ENCODE results near the gene SHISA5.

Gene SHISA5

DNA sequence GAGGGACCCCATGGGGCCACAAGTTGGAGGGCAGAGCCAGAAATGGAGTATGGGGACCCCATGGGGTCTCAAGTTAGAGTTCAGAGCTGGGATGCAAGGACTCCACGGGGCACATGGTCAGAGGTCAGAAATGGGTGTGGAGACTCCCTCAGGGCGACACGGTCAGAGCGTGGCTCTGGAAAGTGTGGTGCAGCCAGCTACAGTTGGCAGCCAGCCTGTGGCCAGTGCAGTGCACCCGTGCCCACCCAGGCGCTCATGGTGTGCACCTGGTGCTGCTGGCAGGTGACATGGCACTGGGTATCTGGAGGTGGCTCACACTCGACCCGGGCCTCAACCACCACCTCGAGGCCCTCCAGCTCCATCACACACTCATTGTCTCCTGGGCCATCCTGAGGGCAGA is 85.3 kb downstream of the SHISA5 start:
- no peak for FAIRE-seq
- DNase-seq (ENCODE audit: low spot score), result no peak

DNA sequence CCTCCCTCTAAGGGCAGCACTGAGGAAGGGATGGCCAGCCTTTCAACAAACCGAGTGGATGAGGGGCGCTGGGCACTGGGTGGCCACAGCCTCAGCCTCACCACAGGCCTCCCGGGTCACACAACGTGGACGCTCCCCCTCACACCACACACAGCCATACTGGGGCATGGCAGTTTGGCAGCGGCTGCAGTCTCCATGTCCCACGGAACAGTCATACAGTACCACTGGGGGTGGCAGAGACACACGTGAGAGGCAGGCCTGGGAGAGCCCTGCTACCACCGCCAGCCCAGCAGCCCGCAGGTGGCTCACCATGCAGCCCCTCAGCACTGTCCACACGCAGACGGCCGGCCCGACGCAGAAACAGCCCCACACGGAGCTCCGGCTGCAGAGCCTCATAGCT is 85.8 kb downstream of the SHISA5 start:
- FAIRE-seq (no peak), DNase-seq (ENCODE audit: low spot score) (no peak)

Data from RCC 7860 (cell line).